Smooth muscle cell (in vitro differentiated cells): ENCODE measurements around the gene TMIGD2. TPM values are rescaled to one million over a fixed set of nuclear protein-coding genes. Genes with fewer than 3 reads are reported as not detected.

ENCODE experiments used
- DNase-seq: peaks from one replicate; lab custom pipeline; 2025; ENCODE audit not compliant: unreplicated experiment; lab: John Stamatoyannopoulos, UW
- H2AFZ ChIP-seq: fragments of 200-600 bp; sonication (generic); 2 replicates; pipeline ENCODE4 v1.6.0; 2016; ENCODE audit warnings: antibody characterized with exemption, low read depth, mild to moderate bottlenecking
- H3F3A ChIP-seq: fragments of 200-600 bp; sonication (generic); 2 replicates; pipeline ENCODE4 v1.6.0; 2017; ENCODE audit warnings: antibody characterized with exemption, low read depth
- H3K27ac ChIP-seq: fragments of 200-600 bp; sonication (generic); 2 replicates; pipeline ENCODE4 v1.5.1; 2016; ENCODE audit warnings: low read depth, mild to moderate bottlenecking
- H3K27me3 ChIP-seq: fragments of 200-600 bp; sonication (generic); 2 replicates; pipeline ENCODE4 v1.6.1; 2016; ENCODE audit warnings: low read depth, mild to moderate bottlenecking
- H3K36me3 ChIP-seq: fragments of 200-600 bp; sonication (generic); 2 replicates; pipeline ENCODE4 v1.5.1; 2016; ENCODE audit warnings: low read depth
- H3K4me1 ChIP-seq: fragments of 200-600 bp; sonication (generic); 2 replicates; pipeline ENCODE4 v1.5.1; 2016; ENCODE audit warnings: low read depth
- H3K4me2 ChIP-seq: fragments of 200-600 bp; sonication (generic); 2 replicates; pipeline ENCODE4 v1.6.0; 2016; ENCODE audit warnings: mild to moderate bottlenecking
- H3K4me3 ChIP-seq: fragments of 200-600 bp; sonication (generic); 2 replicates; pipeline ENCODE4 v1.5.1; 2016; ENCODE audit warnings: mild to moderate bottlenecking
- H3K79me2 ChIP-seq: fragments of 200-600 bp; sonication (generic); 2 replicates; pipeline ENCODE4 v1.6.0; 2016; ENCODE audit warnings: low read depth, mild to moderate bottlenecking
- H3K9ac ChIP-seq: fragments of 200-600 bp; sonication (generic); 2 replicates; pipeline ENCODE4 v1.6.0; 2016; ENCODE audit warnings: low read depth
- H3K9me3 ChIP-seq: fragments of 200-600 bp; sonication (generic); replicated peaks from 2 replicates; pipeline ENCODE4 v1.5.1; 2016; ENCODE audit warnings: low read depth
- H4K20me1 ChIP-seq: fragments of 200-600 bp; sonication (generic); 2 replicates; pipeline ENCODE4 v1.6.0; 2016; ENCODE audit warnings: low read depth
- WGBS: methylation state at CpG from one replicate; pipeline ENCODE4 v1.1.7; 2016; ENCODE audit warnings: low lambda C conversion rate; 5-methylcytosine and 5-hydroxymethylcytosine counted together
- polyA plus RNA-seq: library from polyadenylated mRNA; unstranded; fragments of >200 nt; fragmentation: Nextera tagmentation; extraction: Ambion mirVana; gene quantifications from 2 replicates; pipeline ENCODE4 v1.2.1, GENCODE V29; 2016
- total RNA-seq: library from RNA; depleted of rRNA; stranded (reverse); fragments of >200 nt; gene quantifications from 2 replicates; pipeline ENCODE4 v1.2.3, GENCODE V29; 2014
- TF ChIP-seq, protein P1 (sequence below): fragments of 200-600 bp; sonication (generic); IDR thresholded peaks from 2 replicates; pipeline ENCODE4 v1.5.1; 2017; ENCODE audit warnings: borderline replicate concordance, mild to moderate bottlenecking, antibody characterized with exemption; ENCODE audit not compliant: insufficient read depth, poor library complexity, severe bottlenecking

TMIGD2 gene
- total and polyA plus RNA-seq, 2 experiments from 2014 or later: not detected

- no peaks in the 10 kb centered on the region for H4K20me1 ChIP-seq
- no peak for DNase-seq
- no peaks in the 10 kb centered on the region for H3K9me3 ChIP-seq
- peaks cover 5% of the 10 kb centered on the region for H3K4me1 ChIP-seq
- WGBS: 65% methylated on average over 19 of the region's 27 CpGs
- peak within 1 kb of the TSS; percentile 47 for H3K27ac ChIP-seq
- TF ChIP-seq, protein P1, sequence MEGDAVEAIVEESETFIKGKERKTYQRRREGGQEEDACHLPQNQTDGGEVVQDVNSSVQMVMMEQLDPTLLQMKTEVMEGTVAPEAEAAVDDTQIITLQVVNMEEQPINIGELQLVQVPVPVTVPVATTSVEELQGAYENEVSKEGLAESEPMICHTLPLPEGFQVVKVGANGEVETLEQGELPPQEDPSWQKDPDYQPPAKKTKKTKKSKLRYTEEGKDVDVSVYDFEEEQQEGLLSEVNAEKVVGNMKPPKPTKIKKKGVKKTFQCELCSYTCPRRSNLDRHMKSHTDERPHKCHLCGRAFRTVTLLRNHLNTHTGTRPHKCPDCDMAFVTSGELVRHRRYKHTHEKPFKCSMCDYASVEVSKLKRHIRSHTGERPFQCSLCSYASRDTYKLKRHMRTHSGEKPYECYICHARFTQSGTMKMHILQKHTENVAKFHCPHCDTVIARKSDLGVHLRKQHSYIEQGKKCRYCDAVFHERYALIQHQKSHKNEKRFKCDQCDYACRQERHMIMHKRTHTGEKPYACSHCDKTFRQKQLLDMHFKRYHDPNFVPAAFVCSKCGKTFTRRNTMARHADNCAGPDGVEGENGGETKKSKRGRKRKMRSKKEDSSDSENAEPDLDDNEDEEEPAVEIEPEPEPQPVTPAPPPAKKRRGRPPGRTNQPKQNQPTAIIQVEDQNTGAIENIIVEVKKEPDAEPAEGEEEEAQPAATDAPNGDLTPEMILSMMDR: no peak
- H3F3A ChIP-seq: no peaks in the 10 kb centered on the region
- peak within 1 kb of the TSS; percentile 51 for H3K4me3 ChIP-seq
- peak within 1 kb of the TSS; percentile 85 for H2AFZ ChIP-seq
- no peaks in the 10 kb centered on the region for H3K79me2 ChIP-seq
- peak within 1 kb of the TSS; percentile 55 for H3K9ac ChIP-seq
- no peaks in the 10 kb centered on the region for H3K27me3 ChIP-seq
- peak within 1 kb of the TSS; percentile 85 for H3K4me2 ChIP-seq
- no peaks in the 10 kb centered on the region for H3K36me3 ChIP-seq
These were observed 36.5 kb upstream of the TMIGD2 start, which contains the start of gene STAP2 for GRCh38 chr19:4338441-4339355. Gene STAP2 (minus strand): TSS chr19:4338827. CDS start chr19:4338753, 74 bp downstream.

DNA sequence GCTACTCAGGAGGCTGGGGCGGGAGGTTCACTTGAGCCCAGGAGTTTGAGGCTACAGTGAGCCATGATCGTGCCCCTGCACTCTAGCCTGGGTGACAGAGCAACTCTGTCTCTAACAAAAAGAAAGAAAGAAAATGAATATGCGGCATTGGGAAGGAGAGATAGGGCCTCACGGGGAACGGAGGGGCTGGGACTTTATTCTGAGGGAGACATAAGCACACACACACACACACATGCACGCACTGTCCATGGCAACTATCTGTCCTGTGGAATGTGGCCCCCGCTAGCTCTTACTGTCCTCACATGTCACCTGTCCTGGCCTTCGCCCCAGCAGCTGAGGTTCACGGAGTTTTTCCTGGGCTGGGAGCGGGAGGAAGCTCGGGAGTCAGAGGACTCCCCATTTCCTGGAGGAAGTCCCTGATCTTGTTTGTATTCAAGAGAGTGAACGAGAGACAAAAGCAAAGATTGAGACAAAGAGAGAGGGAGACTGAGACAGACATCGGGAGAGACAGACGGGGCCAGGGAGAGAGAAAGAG is 35.8 kb upstream of the TMIGD2 start:
- DNase-seq: no peak
- Histone ChIP-seq H3K79me2 (no peaks in the 10 kb centered on the region), H3K4me2 (peak overlapping the region; percentile 85), H3K9me3 (no peaks in the 10 kb centered on the region), H3F3A (no peaks in the 10 kb centered on the region), H3K4me1 (peaks cover 5% of the 10 kb centered on the region), H3K9ac (peak overlapping the region; percentile 55), H2AFZ (peak overlapping the region; percentile 85), H4K20me1 (no peaks in the 10 kb centered on the region), H3K27me3 (no peaks in the 10 kb centered on the region), H3K4me3 (peak overlapping the region; percentile 51), H3K36me3 (no peaks in the 10 kb centered on the region), H3K27ac (peak overlapping the region; percentile 47)
- WGBS: 35% methylated on average over 14 of the region's 14 CpGs
- TF ChIP-seq, protein P1: no peak

- Histone ChIP-seq H3K4me1 (no peaks in the 10 kb centered on the region), H3F3A (no peaks in the 10 kb centered on the region), H3K4me3 (no peak overlapping the region), H3K4me2 (no peak overlapping the region), H4K20me1 (no peaks in the 10 kb centered on the region), H3K79me2 (no peaks in the 10 kb centered on the region), H3K36me3 (no peaks in the 10 kb centered on the region), H3K9me3 (no peaks in the 10 kb centered on the region), H3K27ac (no peak overlapping the region), H2AFZ (no peak overlapping the region), H3K9ac (no peak overlapping the region), H3K27me3 (no peaks in the 10 kb centered on the region)
- DNase-seq: no peak
- TF ChIP-seq, protein P1: no peak
- WGBS: 96% methylated on average over 7 of the region's 7 CpGs
These were observed 32.9 kb upstream of the TMIGD2 start for GRCh38 chr19:4334929-4335570.
